AG08395 (cell line): ENCODE measurements around the gene MACROD2.

ENCODE experiments used
- DNase-seq: peaks from one replicate; pipeline ENCODE4 v3.0.0; 2012; ENCODE audit warnings: mixed read lengths, low spot score

MACROD2 gene

GRCh38 chr20:15220778-15221565 lies 1225.7 kb downstream of the MACROD2 start:
- peak; percentile 35 for DNase-seq

GRCh38 chr20:15222502-15223330 lies 1227.4 kb downstream of the MACROD2 start:
- DNase-seq = no peak

GRCh38 chr20:15224199-15224598 lies 1228.9 kb downstream of the MACROD2 start:
- DNase-seq = no peak

GRCh38 chr20:15227102-15227501 lies 1231.8 kb downstream of the MACROD2 start:
- DNase-seq = no peak

- DNase-seq = no peak
Observed at GRCh38 chr20:15232243-15232642, 1236.9 kb downstream of the MACROD2 start.

GRCh38 chr20:15235471-15236198 lies 1240.3 kb downstream of the MACROD2 start:
- no peak for DNase-seq

- DNase-seq = peak; percentile 47
Observed at GRCh38 chr20:15236812-15237211, 1241.5 kb downstream of the MACROD2 start.

GRCh38 chr20:15239542-15240206 lies 1244.4 kb downstream of the MACROD2 start:
- no peak for DNase-seq

- DNase-seq = no peak
Observed at GRCh38 chr20:15240801-15241200, 1245.5 kb downstream of the MACROD2 start.

GRCh38 chr20:15241681-15242080 lies 1246.4 kb downstream of the MACROD2 start:
- DNase-seq = peak; percentile 19

- DNase-seq = no peak
Observed at GRCh38 chr20:15242773-15243172, 1247.5 kb downstream of the MACROD2 start.

GRCh38 chr20:15245896-15246295 lies 1250.6 kb downstream of the MACROD2 start:
- DNase-seq = no peak

GRCh38 chr20:15248618-15249395 lies 1253.5 kb downstream of the MACROD2 start:
- DNase-seq = no peak

- DNase-seq = no peak
Observed at GRCh38 chr20:15251171-15251570, 1255.9 kb downstream of the MACROD2 start.

GRCh38 chr20:15252304-15252703 lies 1257.0 kb downstream of the MACROD2 start:
- no peak for DNase-seq

- DNase-seq = no peak
Observed at GRCh38 chr20:15253431-15253830, 1258.1 kb downstream of the MACROD2 start.

GRCh38 chr20:15256676-15257568 lies 1261.6 kb downstream of the MACROD2 start:
- no peak for DNase-seq

GRCh38 chr20:15257569-15257870 lies 1262.2 kb downstream of the MACROD2 start:
- DNase-seq = no peak

GRCh38 chr20:15265581-15266309 lies 1270.4 kb downstream of the MACROD2 start:
- no peak for DNase-seq

GRCh38 chr20:15267935-15268334 lies 1272.6 kb downstream of the MACROD2 start:
- DNase-seq = no peak
